GM18526 (cell line): ENCODE data around the gene ST3GAL5.

Source experiments
- POLR2A ChIP-seq: IDR thresholded peaks from 3 replicates; pipeline ENCODE4 v1.6.1; 2011; ENCODE audit not compliant: insufficient read length; ENCODE audit errors: extremely low read depth

Gene ST3GAL5

GRCh38 chr2:85906748-85907147, 18.0 kb upstream of the ST3GAL5 start:
- no peak for TF ChIP-seq POLR2A

- no peak for TF ChIP-seq POLR2A
Measured at GRCh38 chr2:85905891-85906290, 17.1 kb upstream of the ST3GAL5 start.

DNA sequence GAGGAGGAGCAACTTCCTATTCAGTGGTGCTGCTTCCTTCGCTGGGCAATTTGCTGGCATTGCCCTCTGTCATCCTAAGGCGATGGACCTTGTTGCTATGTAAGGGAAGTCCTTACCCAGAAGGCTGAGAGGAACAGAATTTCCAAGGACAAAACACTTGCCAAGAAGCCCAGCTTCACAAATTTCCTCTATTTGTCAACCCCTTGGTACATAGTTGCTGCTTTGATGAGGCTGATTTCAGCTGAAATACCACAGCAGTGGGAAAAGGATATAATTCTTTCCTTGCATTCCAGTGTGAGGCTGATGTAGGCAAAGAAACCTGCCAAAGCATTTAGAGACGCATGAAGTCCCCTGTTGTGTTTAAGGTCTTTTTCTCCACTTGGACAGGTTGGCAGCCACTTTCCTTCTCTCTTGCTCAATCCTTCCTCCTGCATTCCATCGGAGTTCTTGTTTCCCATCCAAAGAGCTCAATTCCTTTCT, 16.4 kb upstream of the ST3GAL5 start:
- no peak for TF ChIP-seq POLR2A

- TF ChIP-seq POLR2A: no peak
Measured at GRCh38 chr2:85903849-85904248, 15.1 kb upstream of the ST3GAL5 start.

DNA sequence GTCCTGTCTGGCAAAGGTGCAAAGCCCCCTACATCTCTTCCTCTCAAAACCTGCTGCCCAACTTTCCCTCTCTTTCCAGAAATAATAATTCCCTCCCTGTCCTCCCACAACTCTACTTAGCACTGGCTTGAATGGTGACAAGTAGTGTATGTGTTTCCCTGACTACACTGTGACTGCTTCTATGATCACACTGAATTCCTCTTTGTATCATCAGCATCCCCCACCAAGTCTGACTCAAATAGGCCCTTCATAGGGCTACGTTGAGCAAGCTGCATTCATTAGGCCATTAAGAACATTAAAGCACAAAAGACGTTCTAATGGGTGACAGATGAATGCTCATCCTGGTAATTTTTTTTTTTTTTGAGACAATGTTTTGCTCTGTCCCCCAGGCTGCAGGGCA, 13.7 kb upstream of the ST3GAL5 start:
- no peak for TF ChIP-seq POLR2A

DNA sequence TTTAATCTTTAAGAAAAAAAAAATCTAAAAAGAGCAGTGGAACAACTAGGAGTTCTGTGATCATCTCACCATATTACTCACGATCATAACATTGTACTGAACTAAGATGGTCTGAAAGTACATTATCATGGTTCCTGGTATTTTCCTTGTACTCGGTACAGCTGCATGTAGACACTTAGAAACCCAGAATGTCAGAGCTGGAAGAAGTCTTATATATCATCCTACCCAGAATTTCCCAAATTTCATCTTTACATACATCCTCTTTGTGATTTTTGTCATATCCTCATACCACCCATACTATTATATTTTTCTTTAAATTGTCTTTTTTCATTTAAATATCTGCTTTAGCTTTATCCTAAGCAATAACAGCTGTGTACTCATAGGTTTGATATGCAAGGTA, 12.4 kb upstream of the ST3GAL5 start:
- no peak for TF ChIP-seq POLR2A

- TF ChIP-seq POLR2A: no peak
Measured at GRCh38 chr2:85900366-85900765, 11.6 kb upstream of the ST3GAL5 start.

GRCh38 chr2:85899849-85900248, 11.1 kb upstream of the ST3GAL5 start:
- no peak for TF ChIP-seq POLR2A

DNA sequence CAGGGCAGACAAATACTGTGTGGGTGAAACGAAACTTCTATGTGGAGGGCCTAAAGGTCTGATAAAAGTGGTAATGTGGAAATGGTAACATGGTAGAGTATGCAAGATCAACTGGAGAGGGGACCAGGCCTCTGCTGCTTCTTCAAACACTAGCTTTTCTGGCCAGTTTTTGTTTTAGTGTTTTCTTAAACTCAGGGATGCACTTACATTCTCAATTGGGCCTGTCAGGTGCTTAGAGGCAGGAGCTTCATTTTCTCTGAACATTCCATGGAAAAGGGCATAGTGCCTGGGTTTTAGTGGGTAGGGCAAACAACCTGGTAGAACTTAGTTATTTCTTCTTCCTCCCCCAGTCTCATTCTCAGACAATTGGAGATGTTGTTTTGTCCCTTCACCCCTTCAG, 10.5 kb upstream of the ST3GAL5 start:
- TF ChIP-seq POLR2A: no peak

DNA sequence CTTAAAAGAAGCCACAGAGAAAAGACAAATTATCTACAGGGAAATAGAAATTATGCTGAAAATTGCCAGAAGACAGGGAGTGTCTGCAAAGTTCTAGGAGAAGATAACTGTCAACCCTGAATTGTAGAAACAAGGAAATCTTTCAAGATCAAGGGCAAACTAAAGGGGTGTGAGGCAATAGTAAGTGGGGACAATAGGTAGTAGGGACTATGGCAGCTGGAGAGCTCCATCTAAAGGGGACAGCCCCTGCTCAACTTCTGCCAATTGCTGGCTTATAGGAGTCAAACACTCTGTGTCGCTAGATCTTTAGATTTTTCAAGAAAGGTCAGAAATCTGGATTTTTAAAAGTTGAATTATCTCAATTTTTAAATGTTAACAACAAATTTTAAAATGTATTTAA, 10.1 kb upstream of the ST3GAL5 start:
- no peak for TF ChIP-seq POLR2A

DNA sequence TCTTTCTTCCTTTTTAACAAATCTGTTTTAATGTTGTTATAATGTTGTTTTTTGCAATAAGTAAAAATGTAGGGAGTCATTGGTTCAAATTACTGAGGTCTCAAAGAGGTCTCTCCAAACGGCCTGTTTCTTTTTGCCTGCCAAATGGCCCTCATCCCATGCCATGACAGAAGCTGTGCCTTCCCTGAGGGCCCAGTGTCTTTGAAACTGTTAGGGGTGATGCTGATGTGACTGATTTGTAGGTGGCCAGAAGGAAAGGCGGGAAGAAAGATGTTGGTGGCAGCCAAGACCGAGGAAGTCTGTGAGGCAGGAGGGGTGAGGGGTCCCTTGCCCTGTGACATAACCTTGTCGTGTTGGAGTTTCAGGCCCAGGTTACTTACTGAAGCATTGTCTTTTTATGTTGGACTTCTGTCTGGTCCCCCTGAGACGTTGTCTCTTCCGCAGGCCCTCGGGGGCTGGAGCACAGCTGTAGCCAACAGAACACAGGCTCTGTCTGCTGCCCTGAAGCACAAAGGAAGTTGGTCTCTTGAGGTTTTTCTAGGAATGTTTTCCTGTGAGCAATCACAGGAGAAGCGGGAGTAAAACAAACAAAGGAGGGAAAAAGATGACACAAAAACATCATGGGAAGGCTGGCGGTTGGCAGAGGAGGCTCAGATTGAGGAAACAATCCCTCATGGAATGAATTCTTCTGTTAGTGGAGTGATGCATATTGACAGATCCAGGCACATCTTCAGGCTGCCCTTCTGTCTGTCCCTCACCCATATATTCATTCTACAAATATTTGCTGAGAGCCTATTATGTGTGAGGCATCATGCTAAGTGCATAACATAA, 4.9 kb upstream of the ST3GAL5 start:
- TF ChIP-seq POLR2A: no peak

DNA sequence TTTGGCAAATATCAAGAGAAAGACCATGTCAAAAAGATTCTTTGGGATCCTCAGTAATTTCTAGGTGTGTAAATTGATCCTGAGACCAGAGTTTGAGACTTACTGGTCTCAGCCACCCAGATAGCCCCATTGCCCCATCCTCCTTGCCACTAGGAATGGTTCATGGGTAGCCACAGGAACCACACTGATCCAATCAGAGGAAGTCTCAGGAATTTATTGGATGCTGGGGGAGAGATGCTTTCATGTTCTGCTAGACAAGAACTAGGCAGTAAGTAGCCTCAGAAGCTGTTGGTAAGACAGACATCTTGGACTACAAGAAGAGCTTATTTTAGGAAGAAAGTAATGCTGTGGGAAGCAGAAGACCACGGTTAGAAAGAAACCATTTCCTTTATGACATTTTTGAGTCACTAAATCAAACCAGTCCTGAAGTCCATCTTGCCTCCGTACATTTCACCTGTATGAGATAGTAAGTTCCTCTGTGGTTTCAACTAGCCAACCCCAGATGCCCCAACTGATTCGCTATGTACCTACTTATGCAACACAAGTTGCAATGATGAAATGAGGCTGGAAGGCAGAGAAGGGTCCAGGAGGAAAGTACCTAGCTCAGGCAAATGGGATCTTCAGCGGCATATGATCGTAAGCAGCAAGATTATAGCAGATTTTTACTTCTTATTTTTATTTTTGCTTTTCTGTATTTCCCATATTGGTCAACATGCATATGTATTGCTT, 3.6 kb upstream of the ST3GAL5 start:
- TF ChIP-seq POLR2A: no peak

DNA sequence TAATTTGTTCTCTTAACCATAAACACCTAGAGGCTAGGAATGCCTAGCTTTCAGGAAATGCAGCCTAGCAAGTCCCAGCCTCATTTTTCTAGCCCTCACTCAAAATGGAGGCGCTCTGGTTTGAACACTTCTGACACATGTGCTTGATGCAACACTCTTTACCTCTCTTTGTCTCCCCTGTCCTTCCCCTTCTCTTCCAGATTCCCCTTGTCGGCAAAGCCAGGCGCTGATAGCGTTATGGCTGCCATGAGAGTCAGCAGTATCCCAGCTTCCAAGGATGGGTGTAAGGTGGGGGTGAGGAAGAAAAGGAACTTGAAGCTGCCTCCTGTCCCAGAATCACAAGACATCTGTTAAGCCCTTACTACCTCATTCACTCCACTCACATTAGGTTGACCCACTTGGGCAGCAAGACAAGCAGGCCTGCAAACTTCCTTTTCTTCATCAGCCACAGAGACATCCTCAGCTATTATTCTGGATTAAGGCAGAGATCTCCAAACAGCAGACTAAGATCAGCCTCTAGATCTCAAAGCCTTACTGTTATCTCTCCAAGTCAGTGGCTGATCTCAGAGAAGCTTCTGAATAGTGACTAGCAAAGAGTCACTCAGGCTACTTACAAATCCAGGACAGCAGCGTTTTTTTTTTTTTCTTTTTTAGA, 1.9 kb upstream of the ST3GAL5 start:
- TF ChIP-seq POLR2A: no peak

DNA sequence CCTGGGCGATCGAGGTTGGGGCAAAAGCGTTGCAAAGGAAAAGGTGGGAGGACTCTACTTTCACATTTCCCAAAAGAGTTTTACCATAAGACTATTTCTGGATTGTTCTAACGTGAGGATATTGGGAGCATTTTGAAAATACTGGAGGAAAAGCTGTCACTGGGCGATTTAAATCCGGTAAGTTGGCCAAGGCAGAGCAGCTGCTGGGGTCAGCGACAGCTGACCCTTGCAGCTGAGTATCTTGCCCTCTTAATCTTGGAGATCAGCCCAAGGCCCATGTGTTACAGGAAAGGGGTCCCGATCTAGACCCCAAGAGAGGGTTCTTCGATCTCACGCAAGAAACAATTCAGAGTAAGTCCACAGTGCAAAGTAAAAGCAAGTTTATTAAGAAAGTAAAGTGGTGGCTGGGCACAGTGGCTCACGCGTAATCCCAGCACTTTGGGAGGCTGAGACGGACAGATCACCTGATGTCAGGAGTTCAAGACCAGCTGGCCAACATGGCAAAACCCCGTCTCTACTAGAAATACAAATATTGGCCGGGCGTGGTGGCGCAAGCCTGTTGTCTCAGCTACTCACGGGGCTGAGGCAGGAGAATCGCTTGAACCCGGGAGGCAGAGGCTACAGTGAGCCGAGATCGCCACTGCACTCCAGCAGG, 964 bp upstream of the ST3GAL5 start:
- TF ChIP-seq POLR2A: no peak

GRCh38 chr2:85888020-85888683, 638 bp downstream of the ST3GAL5 start:
- TF ChIP-seq POLR2A: no peak
